GM18507 (cell line): ENCODE results near the gene LATS1.
A peak's percentile ranks its signal among the peaks of the same experiment; 100 is the strongest.

ENCODE experiments used
- DNase-seq: peaks from one replicate; pipeline ENCODE4 v3.0.0; 2011; ENCODE audit warnings: low read depth; ENCODE audit not compliant: insufficient read length; ENCODE audit errors: extremely low spot score
- FAIRE-seq: peaks from 2 replicates; lab custom pipeline; 2011; peaks lifted over from hg19 to GRCh38; lab: Jason Lieb, UNC

The LATS1 gene

DNA sequence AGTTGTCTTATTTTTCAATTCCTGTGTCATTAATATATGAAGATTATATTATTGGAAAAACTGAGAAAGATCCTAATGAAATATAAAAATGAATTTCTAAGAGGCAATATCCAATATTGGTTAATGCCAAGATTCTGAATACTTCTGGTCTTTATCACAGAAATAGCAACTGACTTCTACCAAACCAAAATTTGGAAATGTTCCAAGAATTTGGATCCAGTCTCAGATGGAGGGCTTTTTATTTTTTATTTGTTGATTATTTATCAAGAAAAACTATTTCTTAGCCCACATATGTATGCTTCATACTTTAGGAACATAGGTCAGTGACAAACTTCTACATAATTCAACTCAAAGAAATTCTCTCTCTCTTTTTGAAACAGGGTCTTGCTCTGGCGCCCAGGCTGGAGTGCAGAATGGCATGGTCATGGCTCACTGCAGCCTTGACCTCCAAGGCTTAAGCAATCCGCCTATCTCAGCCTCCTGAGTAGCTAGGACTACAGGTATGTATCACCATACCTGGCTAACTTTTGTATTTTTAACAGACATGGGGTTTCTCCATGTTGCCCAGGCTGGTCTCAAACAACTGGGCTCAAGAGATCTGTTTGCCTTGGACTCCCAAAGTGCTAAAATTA, 15.3 kb upstream of the LATS1 start:
- FAIRE-seq = no peak
- DNase-seq = no peak

DNA sequence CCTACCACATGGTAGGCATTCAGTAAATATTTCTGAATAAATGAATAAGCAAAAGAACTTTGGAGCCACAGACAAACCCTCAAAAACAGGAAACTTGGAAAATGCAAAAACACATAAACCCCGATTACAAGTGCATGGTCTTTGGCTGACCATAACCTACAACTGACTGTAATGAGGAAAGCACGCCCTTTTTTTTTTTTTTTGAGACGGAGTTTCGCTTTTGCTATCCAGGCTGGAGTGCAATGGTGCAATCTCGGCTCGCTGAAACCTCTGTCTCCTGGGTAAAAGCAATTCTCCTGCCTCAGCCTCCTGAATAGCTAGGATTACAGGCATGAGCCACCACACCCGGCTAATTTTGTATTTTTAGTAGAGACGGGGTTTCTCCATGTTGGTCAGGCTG, 11.9 kb upstream of the LATS1 start:
- no peak for DNase-seq
- no peak for FAIRE-seq

DNA sequence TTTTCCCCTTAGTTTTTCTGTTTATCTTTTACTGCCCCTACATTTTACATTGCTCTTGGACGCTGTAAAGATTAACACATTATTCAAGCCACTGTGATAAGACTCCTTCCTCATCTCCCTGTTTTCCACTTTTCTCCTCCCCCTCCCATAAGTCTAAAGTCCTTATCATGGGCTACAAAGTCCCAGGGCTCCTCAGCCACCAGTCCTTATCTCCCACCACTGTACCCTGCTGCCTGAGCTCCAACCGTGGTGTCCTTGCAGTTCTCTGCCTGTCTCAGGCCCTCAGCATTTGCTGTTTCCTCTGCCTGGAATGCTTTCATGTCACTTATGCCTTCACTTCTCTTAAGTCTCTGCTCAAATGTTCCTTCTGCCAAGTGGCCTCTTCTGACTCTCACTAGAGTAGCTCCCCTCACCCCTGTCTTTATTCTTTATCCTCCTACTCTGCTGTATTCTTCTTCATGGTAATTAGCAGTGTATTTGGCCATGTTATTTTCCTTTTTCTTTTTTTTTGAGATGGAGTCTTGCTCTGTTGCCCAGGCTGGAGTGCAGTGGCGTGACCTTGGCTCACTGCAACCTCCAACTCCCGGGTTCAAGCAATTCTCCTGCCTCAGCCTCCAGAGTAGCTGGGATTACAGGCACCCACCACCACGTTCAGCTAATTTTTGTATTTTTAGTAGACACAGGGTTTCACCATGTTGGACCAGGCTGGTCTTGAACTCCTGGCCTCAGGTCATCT, 10.8 kb upstream of the LATS1 start:
- FAIRE-seq = no peak
- no peak for DNase-seq

DNA sequence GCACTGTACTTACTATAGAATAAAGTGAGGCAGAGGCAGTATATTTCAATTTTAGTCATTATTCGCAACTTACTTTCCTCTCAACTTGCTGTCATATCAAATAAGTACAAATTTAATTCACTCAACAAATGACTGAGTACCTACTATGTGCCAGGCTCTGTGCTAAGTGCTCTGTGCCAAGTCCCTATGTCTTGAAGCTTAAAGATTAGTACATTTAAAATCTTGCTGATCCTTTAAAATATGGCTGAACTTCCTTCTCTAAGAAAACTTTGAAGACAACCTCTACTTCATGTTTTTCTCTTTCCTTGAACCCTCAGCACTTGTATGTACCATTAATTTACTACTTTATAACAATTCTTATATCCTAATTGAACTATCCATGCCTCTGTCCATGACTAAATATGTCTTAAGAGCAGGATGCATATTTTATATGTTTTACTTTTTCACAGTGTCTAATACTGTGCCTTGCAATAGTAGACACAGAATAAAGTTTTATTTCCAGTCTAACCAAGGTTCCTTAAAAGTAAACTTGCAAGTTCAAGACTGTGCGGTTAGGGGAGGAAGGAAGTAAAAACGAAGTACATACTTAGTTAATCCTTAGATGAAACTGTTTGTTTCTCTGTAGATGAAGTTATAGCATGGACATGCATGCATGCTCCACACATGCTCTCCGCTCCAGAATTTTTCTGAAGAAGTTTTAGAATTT, 10.0 kb upstream of the LATS1 start:
- DNase-seq (no peak), FAIRE-seq (no peak)

DNA sequence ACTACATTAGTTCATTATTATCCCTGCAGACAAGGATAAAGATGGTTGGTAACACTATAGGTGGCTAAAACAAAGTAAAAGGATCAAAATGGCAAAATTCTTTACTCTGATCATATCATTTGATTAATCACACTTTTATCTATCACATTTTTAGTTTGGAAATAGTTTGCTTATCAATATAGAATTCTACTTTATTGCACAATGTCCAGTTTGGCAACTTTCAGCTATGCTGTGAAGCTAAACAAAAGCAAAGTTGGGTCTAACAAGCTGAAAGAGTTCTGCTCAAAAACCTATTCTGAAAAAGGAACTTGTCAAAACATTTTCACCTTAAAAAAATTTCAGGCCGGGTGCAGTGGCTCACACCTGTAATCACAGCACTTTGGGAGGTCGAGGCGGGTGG, 7.9 kb upstream of the LATS1 start:
- FAIRE-seq = no peak
- DNase-seq = no peak

DNA sequence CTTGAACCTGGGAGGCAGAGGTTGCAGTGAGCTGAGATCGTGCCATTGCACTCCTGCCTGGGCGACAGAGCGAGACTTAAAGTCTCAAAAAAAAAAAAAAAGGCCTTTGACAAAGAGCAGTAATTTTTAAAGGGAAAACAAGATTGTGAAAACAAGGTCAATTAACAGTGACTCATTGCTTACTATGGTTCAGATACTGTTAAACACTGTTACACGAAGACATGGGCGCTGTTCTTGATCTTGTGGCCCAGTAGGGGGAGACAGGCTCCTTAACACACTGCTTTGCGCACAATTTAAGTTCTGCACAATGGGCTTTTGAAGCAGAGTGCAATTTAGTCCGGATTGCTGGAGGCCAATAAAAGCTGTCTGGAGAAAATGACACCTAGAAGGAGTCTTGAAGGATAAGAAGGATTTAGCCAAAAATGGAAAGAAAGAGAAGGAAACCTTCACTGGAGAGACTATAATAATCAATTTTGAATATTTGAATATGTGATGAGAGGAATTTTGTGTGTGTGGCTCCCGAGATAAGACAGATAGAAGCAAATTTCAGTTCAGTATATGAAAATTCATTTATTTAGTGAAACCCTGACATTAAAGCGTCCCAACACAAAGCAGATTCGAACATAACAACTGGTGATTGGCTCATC, 6.0 kb upstream of the LATS1 start:
- FAIRE-seq = peak; percentile 71

DNA sequence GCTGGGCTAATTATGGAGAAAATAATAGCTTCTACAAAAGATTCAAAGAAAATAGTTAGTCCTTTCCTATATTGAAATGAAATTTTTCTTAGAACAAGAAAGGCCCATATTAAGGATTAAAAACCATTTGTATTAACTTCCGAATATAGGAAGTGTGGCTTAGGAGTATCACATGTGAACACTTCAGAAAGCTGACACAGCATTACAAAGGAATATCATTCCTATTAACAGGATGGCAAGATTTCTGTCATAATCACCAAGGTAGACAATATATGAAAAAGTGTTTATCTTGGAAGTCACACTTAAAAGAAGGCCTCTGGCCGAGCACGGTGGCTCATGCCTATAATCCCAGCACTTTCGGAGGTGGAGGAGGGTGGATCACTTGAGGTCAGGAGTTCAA, 5.4 kb upstream of the LATS1 start:
- FAIRE-seq = no peak
- DNase-seq = no peak

More for the DNA sequence above, 6.0 kb upstream of the LATS1 start:
- no peak for DNase-seq

DNA sequence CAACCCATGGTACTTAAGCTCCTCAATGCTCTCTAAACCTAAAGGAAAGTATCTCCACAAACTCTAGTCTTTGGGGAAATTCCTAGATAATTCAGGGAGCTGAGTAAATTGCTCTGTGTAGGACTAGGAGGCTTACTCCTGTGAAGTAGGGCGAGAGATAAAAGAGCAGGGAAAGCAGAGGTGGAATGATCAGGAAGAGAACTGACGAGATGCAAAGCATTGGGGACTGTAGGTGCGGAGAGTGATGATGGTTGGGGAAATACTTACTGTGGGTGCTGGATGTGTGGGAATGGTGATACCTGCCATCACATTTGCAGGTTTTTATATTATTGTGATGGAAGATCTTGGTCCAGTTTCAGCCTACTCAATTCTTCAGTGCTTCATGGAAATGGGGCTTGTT, 1.6 kb upstream of the LATS1 start:
- no peak for FAIRE-seq
- DNase-seq = no peak

DNA sequence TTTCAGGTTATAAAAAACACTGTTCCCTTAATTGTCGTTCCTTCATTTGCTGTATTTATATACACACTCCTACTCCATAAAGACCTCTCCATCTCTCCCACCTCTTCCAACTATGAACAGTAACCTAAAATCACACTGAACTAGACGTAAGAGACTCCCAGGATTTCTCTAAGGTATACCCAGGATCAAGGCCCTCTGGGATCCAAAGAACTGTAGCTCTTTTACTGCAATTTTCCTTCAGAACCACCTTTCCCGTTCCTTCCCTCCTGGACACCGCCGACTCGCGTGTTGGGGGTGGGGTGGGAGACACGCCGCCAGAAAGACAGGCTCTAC, 680 bp downstream of the LATS1 start:
- no peak for FAIRE-seq

DNA sequence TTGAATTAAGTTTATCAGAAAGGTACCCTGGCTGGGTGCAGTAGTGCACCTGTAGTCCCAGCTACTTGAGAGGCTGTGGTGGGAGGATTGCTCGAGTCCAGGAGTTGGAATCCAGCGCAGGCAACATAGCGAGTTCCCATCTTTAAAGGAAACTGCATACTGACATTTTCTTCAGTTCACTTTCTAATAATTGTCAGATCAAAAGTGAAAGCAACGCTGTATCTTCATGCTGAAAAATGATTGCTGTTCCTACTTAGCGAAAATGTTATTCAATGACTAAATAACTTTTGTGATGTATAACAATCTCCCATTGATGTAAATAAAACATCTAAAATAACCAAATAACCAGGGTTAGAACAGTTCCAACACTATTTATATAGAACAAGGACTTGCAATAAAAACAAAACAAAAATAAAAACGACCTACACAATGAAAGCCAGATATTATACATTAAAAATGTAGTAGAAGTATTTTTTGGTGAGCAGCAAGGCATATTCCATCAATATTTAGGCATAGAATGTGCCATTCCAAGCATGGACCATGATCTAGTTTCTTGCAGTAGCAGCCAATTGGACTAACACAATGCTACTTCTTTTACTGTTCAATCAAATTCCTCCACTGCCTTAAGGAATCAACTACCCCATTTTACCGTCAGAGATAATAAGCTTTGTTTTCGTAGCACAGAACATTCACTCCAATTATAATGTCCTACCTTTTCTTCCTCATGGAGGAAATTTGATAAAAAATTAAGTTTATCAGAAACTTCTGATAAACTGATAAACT, 1.5 kb downstream of the LATS1 start:
- peak; percentile 50 for FAIRE-seq

More for the DNA sequence above, 680 bp downstream of the LATS1 start:
- no peak for DNase-seq

DNA sequence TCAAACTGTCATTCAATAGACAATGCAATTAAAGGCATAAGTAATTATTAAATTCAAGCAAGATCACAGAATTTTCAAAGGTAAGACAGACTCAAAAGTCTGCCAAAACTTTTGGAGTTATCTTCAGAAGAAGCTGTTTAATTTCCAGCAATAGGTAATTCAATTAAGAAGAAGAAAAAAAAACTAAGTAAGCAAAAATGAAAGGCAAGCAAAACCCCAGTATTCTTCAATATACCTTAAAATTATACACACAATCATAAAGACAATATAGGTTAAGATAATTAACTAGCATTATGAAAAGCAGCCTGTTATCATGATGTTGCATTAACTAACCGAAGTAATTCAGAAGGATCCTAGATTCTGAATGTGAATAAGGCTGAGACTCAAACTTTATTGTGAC, 3.5 kb downstream of the LATS1 start:
- no peak for DNase-seq
- no peak for FAIRE-seq

More for the DNA sequence above, 1.5 kb downstream of the LATS1 start:
- DNase-seq = no peak

DNA sequence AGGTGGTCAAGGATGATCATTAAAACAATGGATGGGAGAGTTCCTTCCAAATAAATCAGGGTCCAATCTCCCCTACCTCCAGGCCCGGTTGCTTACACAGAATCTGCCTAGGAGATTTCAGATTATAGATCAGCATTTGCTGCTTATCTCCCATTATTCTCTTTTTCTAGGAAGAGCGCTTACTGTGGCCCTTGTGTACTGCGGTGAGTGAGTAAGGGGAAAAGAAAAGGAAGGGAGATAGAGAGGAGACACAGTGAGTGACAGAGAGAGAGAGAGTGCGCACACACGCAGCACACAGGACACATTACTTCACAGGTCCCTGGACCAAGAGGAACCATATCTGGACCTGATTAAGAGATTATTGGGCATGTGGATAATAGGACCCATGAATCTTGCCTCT, 6.2 kb downstream of the LATS1 start:
- FAIRE-seq (no peak), DNase-seq (no peak)

DNA sequence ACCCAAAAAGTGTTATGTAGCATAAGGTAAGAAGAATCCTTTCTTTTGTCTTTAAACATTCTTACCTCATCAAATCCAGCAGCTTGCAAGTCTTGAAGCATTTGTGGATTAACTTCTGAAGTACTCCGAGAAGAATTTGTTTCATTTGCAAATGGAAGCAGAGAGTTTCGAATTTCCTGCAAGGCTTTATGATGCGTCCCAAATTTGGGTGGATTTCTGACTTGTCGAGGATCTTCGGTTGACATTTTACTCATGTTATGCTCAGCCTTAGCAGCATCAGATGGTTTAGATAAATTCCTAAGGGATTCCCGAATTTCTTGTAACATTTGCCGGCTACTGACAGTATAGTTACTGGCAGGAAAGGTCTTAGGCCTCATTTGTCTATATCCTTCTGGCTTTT, 16.2 kb downstream of the LATS1 start:
- no peak for FAIRE-seq
- no peak for DNase-seq

DNA sequence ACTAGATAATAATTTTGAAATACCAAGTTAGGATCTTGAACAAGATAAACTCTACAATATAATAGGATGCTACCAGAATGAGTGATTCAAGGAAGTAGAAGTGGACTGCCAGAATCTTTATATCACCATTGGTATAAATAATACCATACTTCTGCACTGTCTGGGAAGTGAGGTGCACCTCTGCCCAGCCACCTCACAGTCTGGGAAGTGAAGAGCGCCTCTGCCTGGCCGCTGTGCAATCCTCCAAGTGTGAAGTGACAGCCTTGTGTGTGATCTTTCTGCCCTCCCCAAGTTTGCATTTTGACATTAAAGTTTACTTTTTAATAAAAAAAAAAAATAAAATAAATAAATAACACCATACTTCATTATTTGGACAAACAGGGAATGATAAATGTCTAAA, 18.8 kb downstream of the LATS1 start:
- FAIRE-seq (no peak), DNase-seq (no peak)

DNA sequence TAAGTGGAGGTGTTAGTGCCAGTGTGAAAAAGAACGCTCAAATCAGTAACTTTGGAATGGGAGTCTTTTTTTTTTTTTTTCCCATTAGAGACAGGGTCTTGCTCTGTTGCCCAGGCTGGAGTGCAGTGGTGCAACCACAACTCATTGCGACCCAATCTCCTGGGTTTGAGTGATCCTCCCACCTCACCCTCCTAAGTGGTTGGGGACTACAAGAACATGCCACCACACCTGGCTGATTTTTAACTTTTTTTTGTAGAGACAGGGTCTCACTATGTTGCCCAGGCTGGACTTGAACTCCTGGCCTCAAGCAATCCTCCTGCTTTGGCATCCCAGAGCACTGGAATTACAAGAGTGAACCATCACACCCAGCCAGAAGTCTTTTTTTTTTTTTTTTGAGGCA, 19.7 kb downstream of the LATS1 start:
- DNase-seq = no peak
- FAIRE-seq = no peak

DNA sequence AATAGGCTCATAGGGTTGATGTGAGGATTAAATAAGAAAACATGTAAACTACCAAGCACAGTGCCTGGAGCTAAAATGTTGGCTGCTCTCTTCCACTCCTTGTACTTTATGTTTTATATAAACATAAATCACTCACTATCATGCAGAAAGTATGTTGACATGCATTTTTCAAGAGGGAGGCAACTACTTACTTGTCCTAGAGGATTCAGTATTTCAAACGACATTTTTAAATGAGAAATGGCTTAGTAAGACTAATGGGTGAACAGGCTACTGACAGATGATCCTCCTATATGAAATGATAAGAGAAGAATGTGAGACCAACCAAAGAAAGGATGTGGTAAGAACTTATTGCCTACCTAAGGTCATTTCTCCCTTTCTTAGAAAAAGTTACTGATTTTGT, 21.0 kb downstream of the LATS1 start:
- no peak for FAIRE-seq
- DNase-seq = no peak

DNA sequence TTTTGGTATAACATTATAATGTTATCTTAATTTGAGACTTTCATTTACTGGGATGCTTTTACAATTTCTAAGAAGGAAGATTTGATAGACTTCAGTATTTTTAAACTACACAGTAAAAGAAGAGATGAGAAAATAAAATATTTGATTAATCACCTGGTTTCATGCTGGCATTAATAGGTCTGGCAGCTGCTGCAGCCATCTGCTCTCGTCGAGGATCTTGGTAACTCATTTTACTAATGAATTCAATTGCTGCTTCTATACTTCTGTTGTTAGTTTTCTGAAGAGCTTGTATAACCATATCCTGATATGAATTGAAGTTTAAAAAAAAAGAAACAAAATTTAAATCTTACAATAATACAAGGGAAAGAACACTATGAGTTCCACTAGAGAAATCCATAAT, 23.0 kb downstream of the LATS1 start:
- FAIRE-seq = no peak
- no peak for DNase-seq

DNA sequence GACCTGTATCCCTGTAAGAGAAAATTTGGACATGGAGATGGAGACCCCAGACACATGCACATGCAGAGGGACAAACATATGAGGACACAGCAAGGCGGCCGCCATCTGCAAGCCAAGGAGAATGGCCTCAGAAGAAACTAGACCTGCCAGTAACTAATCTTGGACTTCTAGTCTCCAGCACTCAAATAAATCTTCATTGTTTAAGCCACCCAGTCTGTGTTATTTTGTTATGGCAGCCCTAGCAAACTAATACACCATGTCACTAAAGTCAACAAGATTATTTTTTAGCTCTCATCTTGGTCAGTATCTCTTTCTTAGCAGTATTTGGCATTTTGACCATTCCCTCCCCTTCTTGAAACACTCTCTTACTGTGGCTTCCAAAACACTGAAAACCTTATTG, 26.7 kb downstream of the LATS1 start:
- no peak for DNase-seq
- FAIRE-seq = no peak

DNA sequence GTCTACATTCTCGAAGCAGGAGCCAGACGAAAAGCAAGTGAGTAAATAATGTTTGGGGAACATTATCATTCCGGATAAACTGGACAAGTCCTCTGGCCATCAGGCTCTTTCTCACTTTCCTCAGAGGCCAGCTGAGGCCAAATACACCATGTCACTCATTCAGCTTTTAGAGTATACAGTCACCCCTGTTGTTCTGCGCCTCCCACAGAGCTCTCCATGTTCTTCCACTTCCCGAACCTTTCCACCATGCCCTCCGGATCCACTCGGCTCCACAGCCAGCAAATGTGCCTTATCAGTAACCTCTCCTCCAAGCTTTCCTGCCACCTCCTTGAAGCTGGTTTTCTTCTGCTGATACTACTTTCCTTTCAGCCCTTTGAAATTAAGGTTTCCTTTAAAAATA, 31.7 kb downstream of the LATS1 start:
- FAIRE-seq = no peak
- DNase-seq = no peak
